HL-60 (cell line): ENCODE data around the gene TMEM127.

Experiments used
- DNase-seq, 2 experiments: peaks; one replicate each; pipeline ENCODE4 v3.0.0-alpha.2; 2010 to 2020; ENCODE audit warnings: low read depth in 1 of 2, low spot score in 1 of 2
- H3K27ac ChIP-seq: fragments of 250-450 bp; sonication (Bioruptor Pico); replicated peaks from 2 replicates; pipeline ENCODE4 v1.5.1; 2020; ENCODE audit warnings: mild to moderate bottlenecking, moderate library complexity
- H3K27me3 ChIP-seq: fragments of 250-450 bp; sonication (Bioruptor Pico); 2 replicates; pipeline ENCODE4 v1.5.1; 2021; ENCODE audit warnings: mild to moderate bottlenecking, moderate library complexity; ENCODE audit not compliant: insufficient read depth, poor library complexity, severe bottlenecking
- H3K4me3 ChIP-seq: replicated peaks from 2 replicates; pipeline ENCODE4 v1.5.1; 2011; ENCODE audit warnings: mild to moderate bottlenecking, control low read depth, low read length; ENCODE audit not compliant: insufficient read depth
- CTCF ChIP-seq: IDR thresholded peaks from one replicate; pipeline ENCODE4 v1.5.1; 2011; ENCODE audit warnings: low read length, control low read depth, inconsistent platforms; ENCODE audit not compliant: insufficient read depth
- GABPA ChIP-seq: IDR thresholded peaks from 2 replicates; pipeline ENCODE4 v1.6.1; 2012; ENCODE audit warnings: low read depth
- POLR2AphosphoS5 ChIP-seq: IDR thresholded peaks from 2 replicates; pipeline ENCODE4 v1.6.1; 2012; ENCODE audit warnings: low read depth
- REST ChIP-seq: IDR thresholded peaks from 2 replicates; pipeline ENCODE4 v1.6.1; 2012; ENCODE audit warnings: low read depth; ENCODE audit not compliant: insufficient replicate concordance
- SPI1 ChIP-seq: IDR thresholded peaks from 2 replicates; pipeline ENCODE4 v1.6.1; 2012; ENCODE audit warnings: low read depth, mild to moderate bottlenecking, borderline replicate concordance

Gene TMEM127

GRCh38 chr2:96253006-96253405 lies 12.8 kb downstream of the TMEM127 start:
- no peak overlapping the region for H3K27ac ChIP-seq
- no peak for DNase-seq

GRCh38 chr2:96252526-96252925 lies 13.3 kb downstream of the TMEM127 start:
- TF ChIP-seq SPI1 = no peak
- TF ChIP-seq REST = no peak
- TF ChIP-seq CTCF = no peak
- no peak for TF ChIP-seq GABPA
- no peak for TF ChIP-seq POLR2AphosphoS5
- H3K4me3 ChIP-seq = no peak overlapping the region
- H3K27ac ChIP-seq = no peak overlapping the region
- no peak for DNase-seq
- H3K27me3 ChIP-seq = no peaks in the 10 kb centered on the region

More at GRCh38 chr2:96253006-96253405, 12.8 kb downstream of the TMEM127 start:
- no peak overlapping the region for H3K4me3 ChIP-seq
- TF ChIP-seq SPI1 (no peak), CTCF (no peak), POLR2AphosphoS5 (no peak), REST (no peak), GABPA (no peak)
- no peaks in the 10 kb centered on the region for H3K27me3 ChIP-seq

GRCh38 chr2:96251721-96252292 lies 14.0 kb downstream of the TMEM127 start:
- no peak for DNase-seq
- TF ChIP-seq GABPA (no peak), SPI1 (no peak), POLR2AphosphoS5 (no peak), REST (no peak), CTCF (no peak)
- no peaks in the 10 kb centered on the region for H3K27me3 ChIP-seq
- H3K27ac ChIP-seq = no peak overlapping the region
- no peak overlapping the region for H3K4me3 ChIP-seq
